GM21528 (cell line): Measurements from ENCODE around the gene USP44.

ENCODE experiments used
- ATAC-seq: cut with Tn5 transposase; IDR thresholded peaks from one replicate; pipeline ENCODE4 v1.9.1; 2021; ENCODE audit warnings: mild to moderate bottlenecking, moderate library complexity; ENCODE audit not compliant: unreplicated experiment, low FRiP score

Gene USP44

GRCh38 chr12:95548539-95549391, 2.5 kb downstream of the USP44 start:
- no peak for ATAC-seq

- ATAC-seq: no peak
Observed at GRCh38 chr12:95548056-95548538, 3.2 kb downstream of the USP44 start.

DNA sequence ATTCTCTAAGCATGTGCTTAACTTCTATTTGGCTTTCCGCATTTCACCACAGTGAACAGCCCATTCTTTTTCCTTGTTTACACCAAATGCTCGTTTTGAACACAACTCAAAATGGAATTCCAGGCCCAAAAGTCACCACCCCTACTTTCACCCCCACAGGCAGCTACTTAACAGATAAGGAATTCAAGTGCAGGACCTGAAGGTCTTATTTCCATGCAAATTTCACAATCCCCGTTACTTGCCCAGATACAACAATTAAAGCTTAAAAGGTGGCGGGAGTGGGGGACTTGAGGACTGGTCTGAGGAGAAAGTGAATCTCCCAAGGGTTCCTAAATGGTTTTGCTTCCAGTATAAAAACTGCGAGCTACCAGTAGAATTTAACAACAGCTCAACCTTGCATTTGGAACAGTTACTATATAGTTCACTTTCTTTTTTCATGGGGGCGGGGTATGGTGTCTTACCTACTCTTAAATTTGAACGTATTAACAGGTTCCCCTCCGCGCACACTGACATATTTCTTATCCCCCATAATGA, 3.7 kb downstream of the USP44 start:
- no peak for ATAC-seq

GRCh38 chr12:95546491-95546813, 4.8 kb downstream of the USP44 start:
- no peak for ATAC-seq

DNA sequence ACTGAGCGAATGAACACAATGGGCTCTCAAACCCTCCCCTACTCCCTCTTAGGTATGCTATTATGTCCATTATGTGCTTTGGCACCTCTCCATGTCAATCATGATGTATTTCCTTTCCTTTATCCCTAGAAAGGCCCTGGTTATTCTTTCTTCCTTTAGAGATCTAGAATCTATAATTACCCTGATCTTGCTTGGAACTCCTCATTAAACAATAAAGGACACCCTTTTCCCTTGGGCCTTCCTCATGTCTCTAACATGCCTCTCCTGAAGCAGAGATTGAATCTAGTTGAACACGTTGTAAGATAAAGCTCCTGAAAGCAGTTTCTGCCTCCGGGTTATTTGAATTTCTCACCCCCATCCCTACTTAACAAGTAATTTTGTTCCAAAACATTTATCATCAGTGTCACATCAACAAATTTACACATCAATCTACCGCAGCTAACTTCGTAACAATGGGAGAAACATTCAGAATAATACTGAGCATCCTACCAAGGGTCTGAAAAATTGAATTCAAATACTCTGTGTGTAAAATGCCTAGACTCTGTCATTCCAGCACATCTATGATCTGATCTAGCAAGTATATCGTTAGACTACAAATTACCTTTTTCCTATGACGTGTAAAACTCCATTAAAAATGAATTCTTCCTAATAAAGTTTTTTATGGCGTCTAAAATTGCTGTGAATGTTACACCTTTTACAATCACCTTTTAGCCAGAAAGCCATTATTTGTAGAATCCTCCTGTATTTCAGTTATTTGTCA, 5.4 kb downstream of the USP44 start:
- no peak for ATAC-seq

- no peak for ATAC-seq
Observed at GRCh38 chr12:95545303-95545702, 6.0 kb downstream of the USP44 start.

DNA sequence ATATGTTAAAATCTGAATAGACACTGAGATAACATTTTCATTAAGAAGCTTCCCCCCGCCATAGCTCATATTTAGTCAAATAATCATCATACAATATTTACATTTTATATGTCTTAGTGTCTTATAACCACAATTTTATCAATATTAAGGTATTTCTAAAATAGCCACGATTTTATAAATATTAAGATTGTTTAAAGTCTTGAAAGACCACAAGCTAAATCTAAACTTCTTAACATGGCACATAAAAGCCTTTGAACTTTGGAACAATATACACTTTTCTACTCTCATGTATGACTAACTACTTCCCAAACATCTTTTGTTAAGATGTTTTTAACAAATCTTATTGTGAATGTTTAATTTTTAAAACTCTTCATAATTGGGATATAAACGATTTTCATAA, 6.5 kb downstream of the USP44 start:
- no peak for ATAC-seq

- no peak for ATAC-seq
Observed at GRCh38 chr12:95543305-95543704, 8.0 kb downstream of the USP44 start.

DNA sequence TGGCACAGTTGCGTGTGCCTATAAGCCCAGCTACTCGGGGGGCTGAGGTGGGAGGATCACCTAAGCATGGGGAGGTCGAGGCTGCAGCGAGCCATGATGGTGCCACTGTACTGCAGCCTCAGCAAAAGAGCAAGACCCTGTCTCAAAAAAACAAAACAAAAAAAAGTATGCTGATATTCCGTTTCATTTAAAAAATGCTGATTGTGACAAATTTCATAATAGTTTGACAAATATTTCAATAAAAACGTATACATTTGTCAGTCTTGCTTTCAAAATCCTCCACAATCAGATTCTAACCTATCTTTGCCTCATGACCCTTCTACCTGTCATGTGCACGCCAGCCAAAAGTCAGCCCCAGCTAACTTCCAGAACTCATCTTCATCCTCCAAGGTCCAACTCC, 9.8 kb downstream of the USP44 start:
- ATAC-seq: no peak

- no peak for ATAC-seq
Observed at GRCh38 chr12:95538656-95539055, 12.6 kb downstream of the USP44 start.

DNA sequence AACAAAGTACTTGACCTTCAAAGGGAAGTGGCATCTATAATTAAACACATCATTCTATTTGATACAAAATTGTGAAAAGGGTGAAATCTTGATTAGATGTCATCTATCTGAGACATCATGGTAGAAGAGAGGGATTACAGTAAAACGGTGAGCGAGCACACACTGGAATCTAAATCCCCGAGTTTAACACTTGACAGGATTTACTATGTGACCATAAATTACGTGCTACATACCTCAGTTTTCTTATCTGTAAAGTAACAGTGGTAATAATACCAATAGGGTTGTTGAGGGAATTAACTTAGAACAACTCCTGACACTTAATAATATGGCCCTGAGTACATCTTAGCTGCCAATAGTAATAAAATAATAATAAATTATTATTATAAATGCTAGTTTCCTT, 13.3 kb downstream of the USP44 start:
- no peak for ATAC-seq

GRCh38 chr12:95533985-95534384, 17.3 kb downstream of the USP44 start:
- no peak for ATAC-seq

DNA sequence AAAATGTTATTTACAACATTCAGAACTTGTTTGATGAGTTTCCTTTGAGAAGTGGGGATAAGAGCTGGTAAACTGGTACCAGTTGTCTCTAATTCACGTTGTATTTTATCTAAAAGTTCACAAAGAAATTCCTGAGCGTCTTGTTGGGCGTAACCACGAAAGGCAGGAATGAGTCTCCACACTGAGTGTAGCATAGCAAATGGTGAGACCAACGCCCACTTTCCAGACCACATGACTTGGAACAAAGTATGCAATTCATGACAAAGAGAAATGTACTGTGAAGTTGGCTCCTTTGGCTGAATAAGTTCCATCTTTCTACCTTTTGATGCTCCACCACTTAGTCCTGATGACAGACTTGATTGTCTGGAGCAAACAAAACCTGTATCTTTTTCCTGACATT, 18.4 kb downstream of the USP44 start:
- ATAC-seq: no peak

- no peak for ATAC-seq
Observed at GRCh38 chr12:95529693-95530225, 21.5 kb downstream of the USP44 start.

- ATAC-seq: no peak
Observed at GRCh38 chr12:95528431-95528830, 22.8 kb downstream of the USP44 start.

DNA sequence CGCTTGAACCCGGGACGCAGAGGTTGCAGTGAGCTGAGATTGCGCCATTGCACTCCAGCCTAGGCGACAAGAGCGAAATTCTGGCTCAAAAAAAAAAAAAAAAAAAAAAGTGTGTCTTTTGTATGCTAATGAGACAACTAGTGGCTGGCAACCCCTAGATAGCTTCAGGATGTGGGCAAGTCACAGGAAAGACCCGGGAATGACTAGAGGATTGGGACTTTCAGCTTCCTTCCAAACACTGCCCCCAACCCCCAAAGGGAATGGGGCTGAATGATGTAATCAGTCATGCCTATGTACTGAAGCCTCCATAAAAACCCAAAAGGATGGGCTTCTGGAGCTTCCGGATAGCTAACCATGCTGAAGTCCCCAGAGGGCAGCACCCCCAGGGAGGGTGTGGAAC, 28.6 kb downstream of the USP44 start:
- ATAC-seq: no peak

DNA sequence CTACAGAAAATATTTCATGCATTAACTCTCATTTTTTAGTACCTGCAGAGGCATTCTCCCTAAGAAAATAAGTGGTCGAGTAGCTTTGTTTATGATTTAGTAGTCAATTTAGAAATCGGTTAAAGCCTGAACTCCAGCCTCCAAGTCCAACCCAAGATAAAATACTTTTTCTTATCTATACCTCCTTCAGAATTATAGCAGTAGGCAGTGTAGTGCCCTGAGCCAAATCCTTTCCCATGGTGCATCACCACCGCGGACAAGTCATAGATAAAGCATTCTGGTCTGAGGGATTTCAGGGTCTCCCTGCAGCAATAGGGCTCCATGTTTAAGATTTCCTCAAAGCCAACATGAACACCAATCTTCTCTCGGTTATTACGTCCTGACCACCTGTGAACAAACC, 30.5 kb downstream of the USP44 start:
- ATAC-seq: no peak

- ATAC-seq: no peak
Observed at GRCh38 chr12:95518944-95519343, 32.3 kb downstream of the USP44 start.

DNA sequence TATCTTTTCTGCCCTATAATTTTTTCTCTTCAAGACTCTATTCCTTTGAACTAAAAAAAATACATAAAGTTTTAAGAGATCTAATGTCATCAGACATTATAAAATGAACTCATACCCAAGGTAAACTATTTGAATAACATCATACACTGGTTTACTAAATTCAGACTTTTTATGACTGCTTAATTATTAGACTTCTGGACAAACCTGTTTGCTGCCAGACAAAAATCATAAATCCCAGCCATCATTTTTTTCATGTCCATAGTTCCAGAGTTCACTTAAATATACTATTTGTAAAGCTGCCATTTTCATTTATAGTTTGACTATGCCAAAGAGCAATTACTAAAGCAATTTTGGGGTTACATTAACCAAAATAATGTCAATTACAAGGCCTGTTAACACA, 34.0 kb downstream of the USP44 start:
- no peak for ATAC-seq

DNA sequence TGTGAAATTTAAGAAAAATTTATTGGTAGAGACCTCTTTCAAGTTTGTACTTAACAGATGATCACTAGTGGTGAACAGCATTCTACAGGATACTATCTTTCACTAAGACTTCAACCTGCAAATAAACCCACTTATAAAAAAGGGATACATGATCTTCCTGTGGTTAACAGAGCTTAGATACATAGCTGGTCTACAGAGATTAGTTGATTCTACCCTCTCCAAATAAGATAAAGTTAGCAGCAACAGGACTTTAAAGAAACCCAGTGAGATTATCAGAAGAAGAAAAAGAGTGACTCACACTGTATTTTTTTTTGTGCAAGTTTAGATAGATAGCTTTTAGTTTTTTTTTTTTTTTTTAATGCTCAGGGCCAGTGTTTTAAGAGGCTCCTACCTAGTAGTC, 34.5 kb downstream of the USP44 start:
- ATAC-seq: no peak

DNA sequence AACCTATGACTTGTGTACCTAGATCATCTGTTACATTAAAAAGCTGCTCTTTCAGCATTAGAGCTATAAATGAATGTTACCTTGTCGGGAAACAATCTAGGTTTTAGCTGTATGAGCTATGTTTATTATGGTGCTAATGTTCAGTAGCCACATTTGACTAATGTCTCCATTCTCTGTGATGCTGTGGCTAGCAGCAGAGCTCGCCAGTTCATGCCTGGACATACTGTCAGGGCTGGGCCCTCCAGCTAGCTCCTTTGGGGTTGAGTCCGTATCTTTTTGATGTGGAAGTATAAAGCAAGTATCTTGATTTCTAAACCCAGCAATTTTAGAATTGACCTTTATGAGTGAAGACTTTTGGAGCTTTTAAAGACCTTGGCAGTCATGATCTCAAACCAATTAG, 36.1 kb downstream of the USP44 start:
- no peak for ATAC-seq
